ENCODE results near the gene SSNA1.

Gene SSNA1

GRCh38 chr9:137217276-137218211 lies 29.1 kb downstream of the SSNA1 start:
- DNase-seq (ENCODE audit: insufficient read length, low spot score) = no peak
- FAIRE-seq = no peak

- no peak for FAIRE-seq
- DNase-seq (ENCODE audit: insufficient read length, low spot score) = no peak
Measured at GRCh38 chr9:137218212-137218753, 29.8 kb downstream of the SSNA1 start.

- FAIRE-seq = no peak
- no peak for DNase-seq (ENCODE audit: insufficient read length, low spot score)
Measured at GRCh38 chr9:137218754-137219271, 30.3 kb downstream of the SSNA1 start.

- DNase-seq (ENCODE audit: insufficient read length, low spot score) (no peak), FAIRE-seq (no peak)
Measured at GRCh38 chr9:137219757-137220316, 31.4 kb downstream of the SSNA1 start.

- FAIRE-seq = no peak
- DNase-seq (ENCODE audit: insufficient read length, low spot score) = no peak
Measured at GRCh38 chr9:137220317-137221094, 32.0 kb downstream of the SSNA1 start.

GRCh38 chr9:137221095-137221505 lies 32.6 kb downstream of the SSNA1 start:
- no peak for DNase-seq (ENCODE audit: insufficient read length, low spot score)
- FAIRE-seq = no peak

GRCh38 chr9:137221506-137222111 lies 33.1 kb downstream of the SSNA1 start:
- FAIRE-seq (no peak), DNase-seq (ENCODE audit: insufficient read length, low spot score) (no peak)

- peak; percentile 59 for DNase-seq (ENCODE audit: insufficient read length, low spot score)
- FAIRE-seq = no peak
Measured at GRCh38 chr9:137222190-137223077, 34.0 kb downstream of the SSNA1 start, which contains the start of gene RNF208. RNF208 (minus strand) TSS chr9:137222240; CDS start chr9:137221212, 1,028 bp downstream.

- DNase-seq (ENCODE audit: insufficient read length, low spot score) = peak; percentile 99
- peak; percentile 98 for FAIRE-seq
Measured at GRCh38 chr9:137223078-137223970, 34.8 kb downstream of the SSNA1 start.

GRCh38 chr9:137224830-137225694 lies 36.6 kb downstream of the SSNA1 start, which contains the start of gene CYSRT1:
CYSRT1 (plus strand) TSS chr9:137225174; CDS start chr9:137225622, 448 bp downstream.
- no peak for FAIRE-seq
- no peak for DNase-seq (ENCODE audit: insufficient read length, low spot score)

GRCh38 chr9:137225699-137226331 lies 37.3 kb downstream of the SSNA1 start:
- no peak for DNase-seq (ENCODE audit: insufficient read length, low spot score)
- no peak for FAIRE-seq

GRCh38 chr9:137226338-137227053 lies 38.0 kb downstream of the SSNA1 start:
- FAIRE-seq = no peak
- DNase-seq (ENCODE audit: insufficient read length, low spot score) = no peak

GRCh38 chr9:137227054-137227852 lies 38.8 kb downstream of the SSNA1 start, which contains the start of gene RNF224:
RNF224 (plus strand) TSS chr9:137227502; CDS start chr9:137228336, 834 bp downstream.
- peak; percentile 94 for FAIRE-seq
- peak; percentile 91 for DNase-seq (ENCODE audit: insufficient read length, low spot score)

GRCh38 chr9:137227853-137228505 lies 39.5 kb downstream of the SSNA1 start:
- no peak for FAIRE-seq
- DNase-seq (ENCODE audit: insufficient read length, low spot score) = no peak

All from GM19239 (cell line).